Activated naive CD4-positive, alpha-beta T cell treated with anti-CD3 and anti-CD28 coated beads, Interleukin-2, amount 50 U/mL, for 16 hours (primary cell): ENCODE results near the gene CLN3.
A peak's percentile ranks its signal among the peaks of the same experiment; 100 is the strongest.
"Not testable (repeated sequence)": the region's sequence is repeated elsewhere in the genome, so short reads cannot be mapped to it uniquely, and the experiment has no call there.

Experiments
- DNase-seq: peaks from one replicate; pipeline ENCODE4 v3.0.0-alpha.2; 2020

The CLN3 gene

DNA sequence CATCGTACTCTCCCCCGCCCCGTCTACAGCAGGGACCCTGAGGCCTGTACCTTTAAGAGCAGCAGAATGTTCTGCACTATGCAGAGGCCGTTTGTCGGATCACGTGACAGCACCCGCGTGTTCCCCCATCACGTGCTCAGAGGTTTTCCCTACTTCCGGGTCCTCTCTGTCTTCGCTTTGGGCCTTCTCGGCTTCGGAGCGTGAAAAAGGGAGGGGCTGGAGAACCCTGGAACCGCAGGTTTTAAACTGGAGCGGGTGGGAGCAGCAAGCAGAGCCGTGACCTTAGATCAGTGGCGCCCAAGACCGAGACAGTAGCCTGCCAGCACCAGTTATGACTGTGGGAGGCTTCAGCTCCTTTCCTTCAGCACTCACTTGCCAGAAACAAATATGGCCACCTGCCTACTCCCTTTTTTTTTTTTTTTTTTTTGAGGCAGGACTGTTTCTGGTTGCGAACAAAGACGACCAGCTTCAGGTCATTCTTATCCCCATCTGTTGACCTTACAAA, at the start of gene CLN3:
Gene CLN3, minus strand, starts transcription at position 105 of the 505 bp plus-strand sequence. CDS start 315 bp downstream, outside the sequence.
- peak; percentile 86 for DNase-seq

DNA sequence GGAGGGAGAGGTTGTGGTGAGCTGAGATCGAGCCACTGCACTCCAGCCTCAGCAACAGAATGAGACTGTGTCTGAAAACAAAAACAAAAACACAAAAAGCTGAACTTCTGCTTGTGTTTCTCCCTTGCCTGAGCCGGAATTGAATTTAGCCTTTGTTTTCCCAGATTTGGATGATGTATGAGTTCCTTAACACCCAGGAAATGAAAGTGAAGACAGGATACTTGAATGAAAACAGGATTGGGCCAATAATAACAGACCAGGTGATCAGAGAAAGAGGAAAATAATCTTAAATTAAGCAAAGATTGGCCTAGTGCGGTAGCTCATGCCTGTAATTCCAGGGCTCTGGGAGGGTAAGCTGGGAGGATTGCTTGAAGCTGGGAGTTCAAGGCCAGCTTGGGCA, 48.5 kb upstream of the CLN3 start:
- no peak for DNase-seq

DNA sequence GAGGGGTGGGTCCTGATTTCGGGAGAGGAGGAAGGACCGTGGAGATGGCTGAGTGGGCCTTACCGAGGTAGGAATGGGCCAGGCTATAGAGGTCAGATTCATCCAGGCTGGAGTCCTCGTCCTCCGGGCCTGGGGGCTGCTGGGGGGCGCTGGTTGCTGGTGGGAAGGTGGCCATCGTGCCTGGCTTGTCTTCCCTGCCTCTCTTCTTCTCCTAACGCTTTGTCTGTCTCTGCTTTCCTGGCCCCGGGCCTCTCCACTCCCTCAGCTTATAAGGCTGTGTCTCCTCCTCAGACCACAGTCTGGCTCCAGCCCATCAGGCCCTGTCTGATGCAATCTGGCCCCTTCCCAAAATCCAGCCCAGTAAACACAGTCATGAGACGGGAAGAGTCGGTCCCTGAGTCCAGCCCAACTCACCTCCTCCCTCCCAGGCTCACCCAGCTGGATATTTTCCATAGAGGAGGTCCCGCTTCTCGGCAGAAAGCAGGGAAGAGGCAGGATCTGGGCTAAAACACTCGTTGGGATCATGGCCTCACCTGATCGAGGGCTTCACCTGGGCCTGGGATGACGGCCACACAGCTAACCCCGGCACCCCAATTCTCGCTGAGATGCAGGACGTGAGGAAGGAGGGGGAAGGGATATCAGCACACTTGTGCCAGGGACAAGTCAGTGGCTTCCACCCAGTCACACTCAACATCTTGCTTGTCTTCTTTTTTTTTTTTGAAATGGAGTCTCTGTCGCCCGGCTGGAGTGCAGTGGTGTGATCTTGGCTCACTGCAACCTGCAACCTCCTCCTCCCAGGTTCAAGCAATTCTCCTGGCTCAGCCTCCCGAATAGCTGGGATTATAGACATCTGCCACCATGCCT, 47.1 kb upstream of the CLN3 start, which contains the start of gene NUPR1:
Gene NUPR1, minus strand, starts transcription at position 242 of the 864 bp plus-strand sequence. Its CDS starts 67 bp downstream, at position 175.
- no peak for DNase-seq

DNA sequence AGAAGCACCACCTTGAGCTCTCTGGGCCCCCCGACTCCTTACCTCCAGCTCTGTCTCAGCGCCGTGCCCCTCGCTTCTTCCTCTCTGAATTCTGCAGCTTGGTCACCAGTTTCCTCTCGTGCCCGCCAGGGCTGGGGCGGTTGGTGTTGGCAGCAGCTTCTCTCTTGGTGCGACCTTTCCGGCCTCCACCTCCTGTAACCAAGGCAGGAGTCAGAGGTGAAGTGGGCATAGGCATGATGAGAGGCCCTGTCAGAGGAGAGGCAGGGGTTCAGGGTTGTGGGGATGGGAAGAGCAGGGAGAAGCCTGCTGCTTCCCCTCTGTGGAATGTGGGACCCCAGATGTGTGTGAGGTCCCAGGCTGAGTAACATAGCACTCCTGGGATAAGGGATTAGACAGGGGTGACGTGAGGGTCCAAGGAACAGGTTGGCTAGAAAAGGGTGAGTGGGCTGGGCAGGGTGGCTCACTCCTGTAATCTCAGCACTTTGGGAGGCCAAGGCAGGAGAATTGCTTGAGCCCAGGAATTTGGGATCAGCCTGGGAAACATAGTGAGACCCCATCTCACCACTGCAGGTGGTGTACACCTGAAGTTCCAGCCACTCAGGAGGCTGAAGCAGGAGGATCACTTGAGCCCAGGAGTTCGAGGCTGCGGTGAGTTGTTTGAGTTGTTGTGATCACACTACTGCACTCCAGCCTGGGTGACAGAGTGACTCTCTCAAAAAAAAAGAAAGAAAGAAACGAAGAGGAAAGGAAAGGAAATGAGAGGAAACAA, 46.3 kb upstream of the CLN3 start:
- no peak for DNase-seq

DNA sequence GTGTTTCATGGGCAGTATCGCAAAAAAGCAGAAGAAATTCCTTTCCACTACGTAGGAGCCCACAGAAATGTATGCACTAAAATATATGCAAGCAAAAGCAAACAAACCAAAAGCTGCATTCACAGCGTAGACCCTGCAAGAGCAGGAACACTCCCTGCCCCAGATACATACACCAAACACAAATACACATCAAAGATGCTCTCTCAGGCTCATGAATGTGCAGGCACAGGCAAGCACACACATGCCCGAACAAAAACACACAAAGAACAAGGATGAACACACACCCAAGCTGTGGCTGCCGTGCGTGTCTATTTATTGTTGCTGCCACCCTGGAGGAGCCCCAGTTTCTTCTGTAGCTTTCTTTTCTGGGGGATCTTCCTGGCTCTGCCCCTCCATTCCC, 45.2 kb upstream of the CLN3 start:
- no peak for DNase-seq

DNA sequence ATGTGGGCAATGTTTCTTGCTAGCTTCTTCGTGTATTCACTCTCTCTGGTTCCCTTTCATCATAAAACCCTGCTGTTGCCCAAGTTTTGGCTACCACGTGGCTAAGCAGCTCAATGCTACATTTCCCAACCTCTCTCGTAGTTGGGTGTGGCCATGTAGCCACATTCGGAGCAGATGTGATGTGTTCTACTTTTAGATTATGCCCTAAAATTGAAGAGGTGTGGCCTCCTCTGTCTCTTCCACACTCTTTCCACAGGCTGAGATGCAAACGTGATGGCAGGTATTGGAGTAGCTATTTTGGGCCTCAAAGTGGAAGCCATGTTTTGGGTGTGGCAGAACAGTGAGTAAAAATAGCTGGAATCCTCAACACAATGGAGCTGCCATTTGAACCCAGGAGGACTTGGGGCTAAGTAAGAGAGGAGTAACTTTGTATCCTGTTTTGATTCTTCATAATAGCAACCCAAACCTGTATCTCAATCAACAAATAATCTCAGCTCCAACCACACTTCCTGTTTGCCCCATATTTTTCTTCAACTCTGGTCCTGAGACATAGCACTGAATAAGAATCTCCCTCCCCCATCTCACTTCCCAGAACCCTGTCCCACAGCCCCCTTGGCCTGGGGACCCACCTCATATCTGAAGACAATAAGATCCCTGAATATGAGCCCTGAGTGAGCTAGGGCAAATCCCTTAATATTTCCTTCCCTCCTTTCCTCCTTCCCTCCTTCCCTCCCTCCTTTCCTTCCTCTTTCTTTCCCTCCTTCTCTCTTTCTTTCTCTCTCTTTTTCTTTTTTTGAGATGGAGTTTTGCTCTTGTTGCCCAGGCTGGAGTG, 42.9 kb upstream of the CLN3 start:
- DNase-seq = no peak

DNA sequence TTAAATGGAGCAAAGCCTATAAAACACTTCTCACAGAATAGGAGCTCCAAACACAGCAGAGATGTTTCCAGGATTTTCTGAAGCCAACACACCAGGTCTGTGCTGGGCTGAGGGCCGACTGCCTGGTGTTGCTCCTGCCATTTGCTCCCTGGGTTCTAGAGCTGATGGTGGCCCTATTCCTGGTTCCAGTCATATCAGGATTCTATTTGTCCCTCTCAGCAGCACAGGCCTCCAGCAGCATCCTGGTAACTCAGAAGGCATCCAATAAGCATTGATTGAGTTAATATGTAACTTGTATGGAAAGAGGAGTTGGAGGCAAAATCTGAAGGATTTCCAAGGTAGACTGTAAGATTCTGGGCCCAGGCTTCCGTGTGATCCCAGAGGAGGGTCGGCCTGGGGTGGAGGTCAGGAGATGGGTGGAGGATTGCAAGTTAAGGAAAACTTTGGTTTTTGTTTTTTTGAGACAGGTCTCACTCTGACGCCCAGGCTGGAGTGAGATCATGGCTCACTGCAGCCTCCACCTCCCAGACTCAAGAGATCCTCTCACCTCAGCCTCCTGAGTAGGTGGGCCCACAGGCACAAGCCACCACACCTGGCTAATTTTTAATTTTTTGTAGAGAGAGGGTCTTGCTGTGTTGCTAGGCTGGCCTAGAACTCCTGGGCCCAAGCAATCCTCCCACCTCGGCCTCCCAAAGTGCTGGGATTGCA, 41.2 kb upstream of the CLN3 start:
- DNase-seq = no peak

DNA sequence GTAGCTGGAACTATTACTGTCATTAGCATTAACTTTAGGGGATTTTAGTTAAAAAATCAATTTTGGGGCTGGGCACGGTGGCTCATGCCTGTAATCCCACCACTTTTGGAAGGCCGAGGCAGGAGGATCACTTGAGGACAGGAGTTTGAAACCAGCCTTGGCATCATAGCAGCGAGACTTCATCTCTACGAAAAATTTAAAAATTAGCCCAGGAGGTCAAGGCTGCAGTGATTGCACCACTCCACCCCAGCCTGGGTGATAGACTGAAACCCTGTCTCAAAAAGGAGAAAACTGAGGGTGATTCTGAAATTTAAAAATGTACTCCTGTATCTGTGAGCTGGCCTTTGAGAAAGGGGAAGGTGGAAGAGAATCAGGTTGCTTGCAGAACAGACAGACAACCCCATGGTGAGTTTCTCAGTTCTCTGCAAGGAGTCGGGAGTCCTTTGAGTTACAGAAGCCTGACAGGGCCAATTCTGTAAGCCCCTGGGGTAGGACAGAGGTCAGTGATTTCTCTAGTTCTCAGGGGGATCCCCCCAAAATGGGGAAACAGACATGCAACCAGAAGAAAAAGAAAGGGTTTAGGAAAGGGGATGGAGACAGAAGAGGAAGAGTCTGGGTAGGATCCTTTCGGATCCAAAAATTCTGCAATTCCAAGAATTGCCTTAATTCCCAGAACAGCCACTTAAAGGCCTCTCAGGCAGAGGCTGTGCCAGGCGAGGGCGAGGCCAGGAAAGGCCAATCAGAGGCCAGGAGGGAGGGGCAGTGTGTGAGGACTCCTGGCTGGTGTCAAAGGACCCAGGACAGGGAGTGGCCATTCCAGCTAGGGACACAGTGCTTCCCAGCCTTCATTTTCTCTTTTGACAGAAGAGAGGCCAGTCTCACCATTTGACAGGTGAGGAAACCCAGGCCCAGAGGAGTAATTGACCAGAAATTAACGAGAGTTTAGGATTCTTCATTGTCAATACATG, 40.2 kb upstream of the CLN3 start:
- no peak for DNase-seq

DNA sequence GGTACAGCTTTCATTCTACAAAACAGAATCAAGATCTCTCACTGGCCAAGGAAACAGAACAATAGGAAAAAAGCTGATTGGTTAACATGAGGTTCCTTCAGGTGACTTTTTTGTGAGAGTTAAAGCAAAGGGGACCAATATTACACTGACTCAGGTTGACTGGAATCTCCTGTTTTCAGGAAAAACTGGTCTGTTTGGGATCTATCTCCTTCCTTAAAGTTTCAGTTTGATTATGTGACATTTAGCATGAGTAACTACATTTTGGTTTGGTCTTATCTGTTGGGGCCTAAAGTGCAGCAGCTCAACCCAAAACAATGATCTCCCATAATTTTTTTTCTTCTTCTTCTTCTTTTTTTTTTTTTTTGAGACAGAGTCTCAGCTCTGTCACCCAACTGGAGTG, 37.2 kb upstream of the CLN3 start:
- DNase-seq = no peak

DNA sequence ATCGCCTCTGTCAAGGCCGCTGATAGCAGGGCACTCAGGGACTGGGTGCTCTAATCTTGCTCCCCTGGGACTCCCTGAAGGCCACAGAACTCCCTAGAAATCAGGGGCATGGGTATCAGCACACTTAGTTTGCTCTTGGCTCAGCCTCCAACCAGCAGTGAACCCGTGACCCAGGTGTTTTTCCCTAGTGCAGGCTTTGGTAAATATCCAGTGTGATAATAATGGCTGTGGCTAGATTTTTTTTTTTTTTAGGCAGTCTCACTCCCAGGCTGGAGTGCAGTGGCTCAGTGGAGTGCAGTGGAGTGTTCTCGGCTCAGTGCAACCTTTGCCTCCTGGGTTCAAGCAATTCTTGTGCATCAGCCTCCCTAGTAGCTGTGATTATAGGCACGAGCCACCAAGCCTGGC, 36.6 kb upstream of the CLN3 start:
- no peak for DNase-seq

DNA sequence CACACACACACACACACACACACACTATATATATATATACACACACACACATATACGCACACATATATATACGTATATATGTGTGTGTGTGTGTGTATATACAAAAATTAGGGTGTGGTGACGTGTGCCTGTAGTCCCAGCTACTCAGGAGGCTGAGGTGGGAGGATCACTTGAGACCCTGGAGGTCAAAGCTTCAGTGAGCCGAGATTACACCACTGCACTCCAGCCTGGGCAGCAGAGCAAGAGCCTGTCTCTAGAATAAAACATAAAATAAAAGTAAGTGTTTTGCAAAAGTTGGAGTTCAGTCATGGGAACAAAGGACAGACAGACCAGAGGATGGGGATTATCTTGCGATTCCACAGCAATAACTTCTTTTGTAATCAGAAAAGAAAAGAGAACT, 36.1 kb upstream of the CLN3 start:
- DNase-seq = no peak

DNA sequence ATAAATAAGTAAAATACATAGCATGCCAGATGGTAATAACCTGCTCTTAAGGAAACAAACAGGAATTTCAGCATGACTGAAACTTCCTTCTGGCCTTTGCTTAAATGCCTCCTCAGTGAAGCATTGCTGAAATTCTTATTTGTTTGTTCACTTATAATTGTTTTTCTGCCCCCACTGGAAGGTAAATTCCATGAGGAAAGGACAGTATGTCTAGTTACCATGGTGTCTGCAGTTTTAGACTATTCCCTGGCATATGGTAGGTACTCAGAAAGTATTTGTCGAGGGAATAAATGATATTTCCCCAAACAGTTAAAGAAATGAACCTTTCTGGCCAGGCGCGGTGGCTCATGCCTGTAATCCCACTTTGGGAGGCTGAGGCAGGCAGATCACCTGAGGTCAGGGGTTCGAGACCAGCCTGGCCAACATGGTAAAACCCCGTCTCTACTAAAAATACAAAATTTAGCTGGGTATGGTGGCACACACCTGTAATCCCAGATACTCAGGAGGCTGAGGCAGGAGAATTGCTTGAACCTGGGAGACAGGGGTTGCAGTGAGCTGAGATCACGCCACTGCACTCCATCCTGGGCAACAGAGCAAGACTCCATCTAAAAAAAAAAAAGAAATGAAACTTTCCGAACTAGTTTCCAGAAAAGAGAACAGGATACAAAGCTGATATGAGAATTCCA, 35.4 kb upstream of the CLN3 start:
- not testable (repeated sequence) for DNase-seq

DNA sequence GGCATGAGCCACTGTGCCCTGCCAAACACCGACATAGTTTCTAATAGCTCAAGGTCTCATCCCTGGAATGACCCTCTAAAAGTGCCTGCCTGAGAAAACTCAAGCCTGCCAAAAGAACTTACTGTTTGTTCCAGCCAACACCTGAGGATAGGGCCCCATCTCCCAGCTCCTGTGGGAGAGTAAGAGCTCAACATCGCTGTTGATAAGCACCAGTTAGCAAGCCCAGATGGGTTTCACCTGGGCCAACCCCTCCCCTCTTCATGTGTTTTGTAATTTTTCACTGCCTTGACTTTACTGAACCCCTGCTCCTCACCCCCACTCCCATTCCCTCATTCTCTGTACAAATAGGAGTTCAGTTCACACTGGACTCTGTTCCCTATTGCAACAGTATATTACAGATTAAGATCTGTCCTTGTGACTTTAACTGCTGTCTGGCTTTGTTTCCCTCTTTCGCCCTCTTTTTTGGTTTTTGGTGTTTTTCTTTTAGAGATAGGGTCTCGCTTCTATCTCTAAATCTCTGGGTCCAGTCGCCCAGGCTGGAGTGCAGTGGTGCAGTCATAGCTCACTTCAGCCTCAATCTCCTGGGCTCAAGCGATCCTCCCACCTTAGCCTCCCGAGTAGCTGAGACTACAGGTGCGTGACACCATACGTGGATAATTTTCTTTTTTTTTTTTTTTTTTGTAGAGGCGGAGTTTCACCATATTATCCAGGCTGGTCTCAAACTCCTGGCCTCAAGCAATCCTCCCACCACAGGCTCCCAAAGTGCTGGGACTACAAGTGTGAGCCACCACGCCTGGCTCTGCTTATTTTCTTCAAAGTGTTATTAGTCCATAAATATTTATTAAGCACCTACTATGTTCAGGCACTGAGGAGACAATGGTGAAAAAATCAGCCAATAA, 34.6 kb upstream of the CLN3 start:
- DNase-seq = no peak

DNA sequence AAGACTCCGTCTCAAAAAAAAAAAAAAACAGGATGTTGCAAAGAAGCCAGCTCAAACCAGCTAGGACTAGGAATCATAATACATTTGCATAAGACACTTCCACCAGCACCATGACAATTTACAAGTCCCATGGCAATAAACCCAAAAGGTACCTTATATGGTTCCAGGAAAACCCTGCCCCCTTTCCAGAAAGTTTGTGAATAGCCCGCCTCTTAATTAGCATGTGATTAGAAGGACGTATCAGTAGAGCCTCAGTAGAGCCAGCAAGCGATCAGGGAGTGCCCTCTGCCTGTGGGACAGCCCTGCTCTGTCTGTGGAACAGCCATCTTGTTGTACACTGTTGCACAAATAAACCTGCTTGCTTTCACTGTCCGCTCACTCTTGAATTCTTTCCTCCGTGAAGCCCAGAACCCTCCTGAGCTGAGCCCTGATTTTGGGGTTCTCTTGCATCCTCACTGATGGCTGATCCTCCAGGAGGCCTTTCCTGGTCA, 32.9 kb upstream of the CLN3 start:
- no peak for DNase-seq

DNA sequence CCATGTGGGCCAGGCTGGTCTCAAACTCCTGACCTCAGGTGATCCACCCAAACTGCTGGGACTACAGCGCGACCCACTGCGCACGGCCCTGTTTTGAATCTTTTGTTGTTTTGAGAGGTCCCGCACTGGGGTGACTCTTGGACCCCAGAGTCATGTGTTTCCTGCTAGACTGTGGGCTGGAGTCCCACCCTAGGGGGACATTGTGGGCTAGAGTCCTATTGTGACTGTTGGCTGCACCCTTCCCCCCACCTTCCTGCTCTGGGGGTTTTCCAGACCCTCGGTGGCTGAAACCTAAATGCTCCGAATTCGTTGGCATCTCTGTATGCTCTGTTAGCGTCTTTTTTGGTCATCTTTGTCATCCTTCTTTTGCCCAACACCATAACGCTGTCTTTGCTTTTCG, 30.9 kb upstream of the CLN3 start:
- no peak for DNase-seq

DNA sequence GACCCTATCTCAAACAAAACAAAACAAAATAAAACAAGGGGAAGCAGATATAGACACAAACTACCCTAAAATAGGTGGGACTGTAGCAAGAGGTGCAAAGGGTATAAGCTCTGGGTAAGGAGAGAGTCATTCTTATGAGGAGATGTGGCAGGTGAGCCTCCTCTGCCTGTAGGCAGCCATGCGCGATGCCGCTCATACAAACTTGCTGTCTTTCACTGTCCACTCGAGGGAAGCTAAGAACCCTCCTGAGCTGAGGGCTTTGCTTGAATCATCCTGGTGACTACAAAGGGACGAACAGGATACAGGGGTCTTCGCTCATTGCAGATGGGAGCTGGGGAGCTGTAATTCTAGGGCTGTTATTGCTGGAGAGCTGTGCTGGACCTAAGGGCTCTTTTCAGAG, 29.6 kb upstream of the CLN3 start:
- no peak for DNase-seq

DNA sequence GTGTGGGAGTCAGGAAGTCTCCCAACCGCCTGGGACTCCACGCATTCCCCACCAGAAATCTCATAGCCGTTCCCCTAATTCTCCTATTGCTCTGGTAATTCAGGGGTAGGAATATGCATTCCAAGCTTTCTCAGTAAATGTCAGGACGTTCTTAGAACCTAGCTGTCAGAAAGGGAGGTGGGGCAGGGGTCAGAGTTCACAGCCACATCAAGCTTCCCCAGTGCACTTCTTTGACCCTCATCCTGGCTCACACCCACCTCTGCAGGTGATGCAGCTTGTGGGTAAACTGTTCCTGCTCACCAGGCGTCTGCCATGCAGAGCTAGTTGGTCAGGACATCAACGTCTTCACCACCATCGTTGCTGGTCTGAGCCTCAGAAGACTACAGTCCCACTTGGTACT, 28.8 kb upstream of the CLN3 start:
- no peak for DNase-seq

DNA sequence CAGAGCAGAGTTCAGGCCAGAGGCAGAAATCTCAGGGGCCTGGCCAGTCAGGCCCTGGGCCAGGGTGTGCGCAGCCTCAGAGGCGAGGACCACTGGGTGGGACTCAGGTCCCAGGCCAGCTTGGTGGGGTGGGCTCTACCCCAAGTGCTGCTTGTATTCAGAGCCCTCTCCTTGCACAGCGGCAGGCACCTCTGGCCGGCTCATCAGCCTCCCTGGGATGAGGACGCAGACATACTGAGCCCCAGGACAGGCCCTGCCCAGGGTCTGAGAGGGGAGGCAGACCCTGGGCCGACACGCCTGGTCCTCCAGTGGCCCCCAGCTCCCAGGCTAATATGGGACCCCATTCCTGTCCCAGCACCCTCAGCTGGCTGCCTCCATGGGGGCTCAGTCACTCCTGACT, 22.4 kb upstream of the CLN3 start:
- DNase-seq = no peak
